Left renal cortex interstitium (tissue), 4 donors: Measurements from ENCODE around the gene FARP2. TPM values are rescaled to one million over a fixed set of nuclear protein-coding genes. Genes with fewer than 3 reads are reported as not detected.
A peak's percentile ranks its signal among the peaks of the same experiment; 100 is the strongest.
"Not testable (repeated sequence)": the region's sequence is repeated elsewhere in the genome, so short reads cannot be mapped to it uniquely, and the experiment has no call there.

Experiments
- DNase-seq, 4 donors: peaks; one replicate each; pipeline ENCODE4 v3.0.0-alpha.2; 2013; ENCODE audit warnings: low read depth in 4 of 4, low spot score in 2 of 4, missing footprints in 1 of 4
- polyA plus RNA-seq, 4 donors: library from polyadenylated mRNA; unstranded; fragments of 120-200 nt; gene quantifications; one replicate each; pipeline ENCODE4 v1.2.1, GENCODE V29; 2013; ENCODE audit not compliant: insufficient read length in 4 of 4

Gene FARP2, protein sequence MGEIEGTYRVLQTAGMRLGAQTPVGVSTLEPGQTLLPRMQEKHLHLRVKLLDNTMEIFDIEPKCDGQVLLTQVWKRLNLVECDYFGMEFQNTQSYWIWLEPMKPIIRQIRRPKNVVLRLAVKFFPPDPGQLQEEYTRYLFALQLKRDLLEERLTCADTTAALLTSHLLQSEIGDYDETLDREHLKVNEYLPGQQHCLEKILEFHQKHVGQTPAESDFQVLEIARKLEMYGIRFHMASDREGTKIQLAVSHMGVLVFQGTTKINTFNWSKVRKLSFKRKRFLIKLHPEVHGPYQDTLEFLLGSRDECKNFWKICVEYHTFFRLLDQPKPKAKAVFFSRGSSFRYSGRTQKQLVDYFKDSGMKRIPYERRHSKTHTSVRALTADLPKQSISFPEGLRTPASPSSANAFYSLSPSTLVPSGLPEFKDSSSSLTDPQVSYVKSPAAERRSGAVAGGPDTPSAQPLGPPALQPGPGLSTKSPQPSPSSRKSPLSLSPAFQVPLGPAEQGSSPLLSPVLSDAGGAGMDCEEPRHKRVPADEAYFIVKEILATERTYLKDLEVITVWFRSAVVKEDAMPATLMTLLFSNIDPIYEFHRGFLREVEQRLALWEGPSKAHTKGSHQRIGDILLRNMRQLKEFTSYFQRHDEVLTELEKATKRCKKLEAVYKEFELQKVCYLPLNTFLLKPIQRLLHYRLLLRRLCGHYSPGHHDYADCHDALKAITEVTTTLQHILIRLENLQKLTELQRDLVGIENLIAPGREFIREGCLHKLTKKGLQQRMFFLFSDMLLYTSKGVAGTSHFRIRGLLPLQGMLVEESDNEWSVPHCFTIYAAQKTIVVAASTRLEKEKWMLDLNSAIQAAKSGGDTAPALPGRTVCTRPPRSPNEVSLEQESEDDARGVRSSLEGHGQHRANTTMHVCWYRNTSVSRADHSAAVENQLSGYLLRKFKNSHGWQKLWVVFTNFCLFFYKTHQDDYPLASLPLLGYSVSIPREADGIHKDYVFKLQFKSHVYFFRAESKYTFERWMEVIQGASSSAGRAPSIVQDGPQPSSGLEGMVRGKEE
- 10 to 100 TPM; 44.4 to 65.8 (median 54.5) TPM for polyA plus RNA-seq

DNA sequence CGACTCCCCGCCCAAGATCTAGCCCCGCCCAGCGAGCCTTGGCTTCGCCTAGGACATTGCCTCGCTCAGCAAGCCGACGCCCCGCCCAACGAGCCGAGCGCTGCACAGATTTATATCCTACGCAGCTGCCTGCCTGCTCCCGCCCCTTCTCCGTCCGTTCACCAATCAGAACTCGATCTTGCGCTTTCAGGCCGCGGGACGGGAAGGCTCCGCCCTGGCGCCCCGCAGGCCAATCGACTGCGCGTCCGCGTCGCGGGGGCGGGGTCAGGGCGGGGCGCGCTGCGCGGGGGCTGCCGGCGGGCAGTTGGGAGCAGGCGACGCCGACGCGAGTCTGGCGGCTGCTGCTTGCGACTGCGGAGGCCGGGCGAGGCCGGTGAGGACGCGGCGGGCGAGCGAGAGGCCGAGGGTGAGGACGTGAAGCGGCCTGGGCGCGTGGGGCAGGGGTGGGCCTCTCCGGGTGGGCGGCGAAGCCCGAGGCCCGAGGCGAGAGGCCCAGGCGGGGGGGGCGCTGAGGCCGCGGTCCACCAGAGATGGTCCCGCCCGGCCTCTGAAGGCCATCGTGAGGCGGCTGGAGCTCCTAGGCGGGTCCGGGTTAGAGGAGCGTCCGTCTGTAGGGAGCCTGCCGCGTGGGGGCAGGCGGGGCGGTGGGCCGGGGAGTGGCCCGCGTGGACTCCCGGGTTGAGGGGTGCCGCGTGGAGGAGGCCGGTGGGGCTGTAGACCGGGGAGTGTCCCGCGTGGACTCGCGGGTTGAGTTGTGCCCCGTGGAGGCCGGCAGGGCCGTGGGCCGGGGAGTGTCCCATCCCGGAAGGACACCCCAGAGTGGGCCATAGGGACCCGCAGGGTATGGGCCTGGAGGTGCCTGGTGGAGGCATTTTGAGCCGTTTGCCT, at the start of gene FARP2:
FARP2 (plus strand) TSS at position 303 of the 888 bp plus-strand sequence. CDS start 16,823 bp downstream, outside the sequence.
- peak; percentile 85 to 98 (median 97) for DNase-seq

DNA sequence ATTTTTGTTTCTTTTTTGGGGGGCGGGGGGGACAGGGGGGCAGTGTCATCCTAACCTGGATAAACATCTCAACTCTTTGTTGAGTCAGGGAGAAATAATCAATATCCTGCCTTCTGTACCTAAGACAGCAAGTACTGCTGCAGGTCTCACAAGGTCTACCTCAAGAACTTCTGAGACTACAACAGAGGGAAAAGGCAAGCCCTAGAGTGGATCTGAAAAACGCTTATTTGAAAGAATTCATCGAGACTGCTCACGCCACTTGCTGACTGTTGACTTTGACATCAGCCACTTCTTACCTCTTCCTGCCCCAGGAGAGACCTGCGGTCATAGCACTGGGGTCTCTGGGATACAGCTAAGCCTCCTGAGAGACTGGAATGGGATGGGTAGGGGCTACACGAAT, 49.0 kb upstream of the FARP2 start:
- no peak for DNase-seq

DNA sequence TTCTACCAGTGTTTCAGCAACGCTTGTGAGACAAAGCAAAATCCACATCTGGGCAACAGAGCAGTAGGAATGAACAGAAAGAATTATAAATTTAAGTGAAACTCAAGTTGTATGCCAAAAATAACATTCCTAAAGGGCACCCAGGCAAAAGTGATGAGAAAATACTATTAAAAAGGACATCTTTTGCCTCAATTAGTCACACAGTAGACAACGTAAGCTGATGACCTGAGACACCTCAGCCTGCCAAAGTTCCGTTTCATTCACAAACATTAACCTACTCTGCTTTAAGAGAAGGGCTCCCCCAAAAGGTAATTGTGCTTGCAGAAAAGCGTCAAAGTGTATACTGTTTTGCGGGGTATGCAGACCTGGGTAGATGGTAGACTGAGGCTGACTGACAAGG, 47.8 kb upstream of the FARP2 start:
- DNase-seq = no peak

DNA sequence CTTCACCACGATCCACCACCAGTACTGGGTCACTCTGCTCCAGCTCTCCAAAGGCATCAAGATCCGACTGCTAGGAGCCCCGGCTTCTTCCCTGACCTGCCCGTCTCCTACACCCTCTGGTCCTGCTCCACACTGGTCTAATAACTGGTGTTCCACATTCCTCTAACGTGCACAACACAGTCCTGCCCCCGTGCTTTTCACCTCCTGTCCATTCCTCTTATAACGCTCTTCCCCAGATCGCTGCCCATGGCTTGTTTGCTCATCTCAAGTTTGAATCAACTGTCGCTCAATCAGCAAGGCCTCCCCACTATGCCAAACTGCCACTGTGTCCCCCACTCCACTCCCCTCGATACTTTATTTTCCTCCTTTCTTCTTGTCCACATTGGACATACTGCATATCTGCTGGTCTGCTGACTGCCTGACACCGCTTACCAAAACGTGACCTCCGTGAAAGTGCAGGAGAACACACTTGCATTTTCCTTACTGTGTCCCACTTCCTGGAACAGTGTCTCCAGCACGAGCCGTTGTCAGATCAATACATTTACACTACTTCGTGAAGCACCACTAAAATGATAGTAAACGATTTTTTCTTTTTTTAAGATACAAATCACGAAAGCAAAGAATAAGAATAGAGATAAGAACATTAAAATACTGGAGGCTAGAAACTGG, 47.1 kb upstream of the FARP2 start:
- no peak for DNase-seq

DNA sequence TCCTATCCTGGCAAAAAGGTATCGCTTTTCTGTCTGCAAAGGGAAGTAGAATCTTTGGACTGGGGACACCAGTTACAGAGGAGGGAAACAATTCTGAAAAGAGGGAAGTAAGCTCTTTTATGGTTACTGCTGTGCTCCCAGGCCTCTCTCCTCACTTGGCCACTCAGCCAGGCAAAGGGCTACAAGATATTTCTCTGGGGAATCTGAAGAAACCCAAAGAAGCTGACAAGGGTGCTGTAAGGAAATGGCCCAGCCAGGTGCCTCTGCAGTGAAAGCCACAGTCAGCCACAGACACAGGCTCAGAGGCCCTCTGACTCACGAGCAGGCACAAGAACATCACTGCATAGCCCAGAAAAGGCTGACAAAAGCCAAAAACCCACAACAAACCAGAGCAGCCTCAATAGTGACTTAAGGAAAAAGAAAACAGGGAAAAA, 46.4 kb upstream of the FARP2 start:
- DNase-seq = no peak

DNA sequence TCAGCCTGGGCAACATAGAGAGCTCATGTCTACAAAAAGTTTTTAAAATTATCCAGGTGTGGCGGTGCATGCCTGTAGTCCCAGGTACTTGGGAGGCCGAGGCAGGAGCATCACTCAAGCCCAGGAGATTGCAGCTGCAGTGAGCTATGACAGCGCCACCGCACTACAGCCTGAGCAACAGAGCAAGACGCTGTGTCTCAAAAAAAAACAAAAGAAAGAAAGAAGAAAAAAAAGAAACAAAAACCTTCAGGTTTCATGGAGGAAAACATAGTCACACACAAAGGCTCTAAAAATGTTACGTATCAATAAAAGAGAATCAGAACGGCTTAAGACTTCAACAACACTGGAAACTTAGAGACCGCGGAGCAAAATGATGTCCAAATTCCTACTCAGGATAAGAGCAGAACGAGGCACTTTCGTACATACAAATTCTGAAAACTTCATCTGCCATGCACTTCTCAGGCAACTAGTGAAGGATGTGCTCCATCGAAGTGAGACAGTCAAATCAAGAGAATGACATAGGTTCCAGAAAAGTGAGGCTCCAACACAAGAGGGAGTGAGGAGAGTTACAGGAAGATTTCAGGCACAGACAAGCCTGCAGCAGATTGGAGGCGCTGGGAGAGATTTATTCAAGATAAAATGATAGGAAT, 45.0 kb upstream of the FARP2 start:
- no peak for DNase-seq

DNA sequence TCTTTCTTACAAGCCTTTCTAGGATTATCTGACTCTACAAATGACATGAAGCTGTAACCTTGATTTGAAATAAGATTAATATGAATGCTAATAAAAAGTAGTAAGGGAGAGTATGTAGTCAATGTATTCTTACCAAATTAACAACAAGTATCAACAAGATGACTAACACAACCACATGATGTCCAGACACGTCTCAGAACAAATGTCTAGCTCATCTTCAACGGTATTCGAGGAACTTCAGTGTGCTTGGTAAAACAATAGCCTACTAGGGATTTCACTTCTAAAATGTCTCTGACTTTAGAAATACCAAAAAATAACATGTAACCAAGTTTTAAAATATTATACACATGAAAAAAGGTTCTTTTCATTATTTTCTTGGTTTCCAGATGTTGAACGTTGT, 44.0 kb upstream of the FARP2 start:
- no peak for DNase-seq

DNA sequence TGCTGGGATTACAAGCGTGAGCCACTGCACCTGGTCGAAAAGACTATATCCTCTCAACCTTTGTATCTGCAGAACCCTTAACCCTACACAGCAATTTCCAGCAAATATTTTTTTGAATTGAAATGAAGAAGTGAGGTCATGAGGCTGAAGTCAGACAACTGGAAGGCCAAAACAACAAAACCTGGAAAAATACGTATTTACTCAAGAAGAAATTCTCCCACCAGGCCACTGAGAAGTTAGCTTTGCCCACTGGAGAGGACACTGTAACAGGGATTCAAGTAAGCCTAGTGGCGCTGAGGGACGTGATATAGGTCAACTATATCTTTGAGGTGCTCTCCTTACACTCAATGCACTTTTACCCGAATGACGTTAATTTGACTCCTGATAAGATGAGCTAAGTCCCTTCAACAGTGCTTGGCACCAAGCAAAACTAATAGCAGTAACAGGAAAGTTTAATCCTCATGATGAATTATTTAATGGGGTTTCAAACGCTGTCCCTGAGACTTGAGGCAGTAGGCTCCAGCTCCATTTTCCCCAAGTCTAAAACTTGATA, 42.5 kb upstream of the FARP2 start:
- no peak for DNase-seq

DNA sequence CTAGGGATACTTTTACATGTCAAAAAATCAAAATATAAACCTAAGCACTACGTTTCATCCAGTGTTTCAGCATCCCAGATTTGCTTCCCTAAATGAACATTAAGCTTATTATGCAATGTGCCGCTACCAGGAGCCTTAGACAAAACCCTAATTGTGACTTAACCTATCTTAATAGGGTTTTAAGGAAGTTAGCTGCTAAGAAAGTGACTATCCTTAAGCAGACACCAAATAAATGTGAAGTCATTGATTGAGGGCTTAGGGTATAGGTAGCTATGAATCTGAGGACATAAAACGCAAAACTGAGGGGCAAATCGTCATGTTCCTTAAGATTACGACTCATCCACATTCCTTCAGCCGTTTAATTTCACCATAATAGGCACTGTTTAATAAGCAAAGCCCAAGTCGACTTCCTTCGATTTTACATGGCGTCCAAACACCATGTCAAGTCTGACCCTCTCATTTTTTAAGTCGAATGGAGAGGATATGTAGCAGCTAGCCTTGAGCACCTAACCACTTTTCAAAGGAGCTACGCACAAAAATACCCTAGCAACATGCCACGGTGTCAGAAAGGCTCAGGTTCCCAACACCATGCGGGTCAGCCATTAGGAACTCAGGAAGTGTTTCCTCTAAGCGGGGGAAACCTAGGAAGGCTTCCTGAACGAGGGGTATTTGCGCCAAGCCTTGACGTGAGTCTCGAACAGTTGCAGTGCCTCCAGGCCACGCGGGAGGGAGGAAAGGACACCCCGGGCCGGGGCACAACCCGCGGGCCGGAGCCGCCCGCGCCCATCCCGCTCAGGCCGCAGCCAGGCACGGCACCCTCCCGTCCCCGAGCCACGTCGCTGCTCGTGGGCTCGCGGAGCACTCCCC, 41.6 kb upstream of the FARP2 start:
- DNase-seq = no peak

DNA sequence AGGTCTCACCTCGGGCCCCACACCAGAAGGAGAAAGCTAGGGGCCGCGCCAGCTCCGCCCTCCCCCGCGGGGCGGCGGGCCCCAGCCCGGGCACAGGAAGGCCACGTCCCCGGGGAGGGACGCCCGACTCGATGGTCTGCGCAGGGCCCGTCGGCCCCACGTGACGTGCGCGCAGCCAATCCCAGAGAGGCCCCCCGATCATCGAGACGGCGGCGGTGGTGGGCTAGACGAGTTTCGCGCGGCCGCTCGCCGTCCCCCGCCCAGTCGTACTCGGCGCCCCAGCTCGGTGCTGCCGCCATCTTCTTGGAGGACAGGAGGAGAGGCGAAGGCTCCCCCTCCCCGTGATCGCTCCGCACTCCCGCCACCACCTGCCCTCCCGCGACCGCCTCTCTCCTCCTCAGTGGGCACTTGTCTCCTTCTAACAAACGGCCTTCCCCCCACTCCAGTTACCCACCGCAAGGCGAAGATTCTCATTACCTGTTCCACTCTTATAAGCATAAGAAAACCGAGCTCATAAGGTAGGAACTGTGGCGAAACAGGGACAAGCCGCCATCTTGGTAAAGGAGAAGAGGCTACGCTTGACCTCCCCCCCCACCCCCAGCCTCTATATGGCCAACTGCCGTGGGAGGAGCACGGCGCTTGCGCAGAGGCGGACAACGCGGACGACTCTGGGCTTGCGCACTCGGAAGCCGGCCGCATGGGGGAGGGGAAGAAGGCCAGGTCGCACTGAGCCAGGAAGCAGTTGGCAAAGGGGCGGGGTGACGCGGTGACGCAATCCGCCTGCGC, 40.8 kb upstream of the FARP2 start, which contains the start of gene HDLBP:
HDLBP (minus strand) TSS at position 580 of the 786 bp plus-strand sequence. CDS start 48,803 bp downstream, outside the sequence.
- DNase-seq = peak; percentile 97 to 100 (median 98)

DNA sequence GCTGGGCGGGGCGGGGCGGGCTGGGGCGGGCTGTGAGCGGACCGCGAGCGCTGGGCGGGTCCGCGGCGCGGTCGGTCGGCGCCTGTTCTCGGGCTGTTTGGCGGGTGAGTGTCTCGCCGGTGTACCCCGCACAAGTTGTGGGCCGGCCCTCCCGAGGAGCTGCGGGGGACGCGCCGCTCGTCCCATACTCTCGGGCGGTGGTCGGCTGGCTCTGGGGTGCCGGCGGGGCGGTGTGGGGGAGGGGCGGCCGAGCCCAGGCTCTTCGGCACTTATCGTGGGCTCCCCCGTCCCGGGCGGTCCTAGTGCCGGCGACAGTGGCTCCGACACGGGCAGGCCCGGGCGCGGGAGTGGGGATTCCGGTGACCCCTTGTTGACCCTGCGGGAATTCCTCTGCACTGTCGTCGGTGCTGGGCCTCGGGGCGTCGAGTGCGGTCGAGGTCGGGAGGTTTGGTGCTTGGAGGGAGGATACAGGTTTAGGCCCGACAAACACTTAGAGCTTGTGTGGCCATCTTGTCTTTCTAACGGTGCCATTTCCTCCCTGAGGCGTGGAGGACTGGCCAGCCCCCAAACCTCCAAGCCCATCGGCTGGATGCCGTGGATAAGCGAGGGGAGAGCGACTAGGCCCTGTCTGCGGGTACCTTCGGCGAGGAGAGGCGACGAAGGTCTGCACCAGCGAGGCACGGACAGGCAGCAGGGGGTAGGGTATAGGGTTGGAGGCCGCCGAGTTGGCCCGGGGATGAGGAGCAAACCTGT, 40.0 kb upstream of the FARP2 start, which contains the start of gene SEPTIN2:
SEPTIN2 (plus strand) TSS at position 47 of the 753 bp plus-strand sequence. CDS start 8,308 bp downstream, outside the sequence.
- peak in 3 of 4 donors; percentile 59 to 83 (median 67) for DNase-seq

DNA sequence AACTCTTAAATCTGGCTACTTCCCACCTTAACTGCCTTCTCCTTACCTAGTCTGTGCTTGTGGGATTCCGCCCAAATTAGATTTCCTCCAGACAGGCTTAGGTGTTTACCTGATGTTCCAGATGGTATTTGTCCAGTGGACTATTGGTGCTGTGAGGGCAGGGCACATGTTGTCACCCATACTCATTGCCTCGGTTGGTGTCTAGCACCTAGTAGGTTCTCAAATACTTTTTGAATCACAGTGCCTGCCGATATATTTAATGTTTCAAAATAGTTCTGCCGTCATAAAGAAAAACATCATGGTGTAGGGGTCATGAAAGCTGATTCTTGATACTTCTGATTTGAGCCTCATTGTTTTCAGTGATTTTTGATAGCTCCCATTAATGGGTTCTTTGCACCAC, 39.3 kb upstream of the FARP2 start:
- no peak for DNase-seq

DNA sequence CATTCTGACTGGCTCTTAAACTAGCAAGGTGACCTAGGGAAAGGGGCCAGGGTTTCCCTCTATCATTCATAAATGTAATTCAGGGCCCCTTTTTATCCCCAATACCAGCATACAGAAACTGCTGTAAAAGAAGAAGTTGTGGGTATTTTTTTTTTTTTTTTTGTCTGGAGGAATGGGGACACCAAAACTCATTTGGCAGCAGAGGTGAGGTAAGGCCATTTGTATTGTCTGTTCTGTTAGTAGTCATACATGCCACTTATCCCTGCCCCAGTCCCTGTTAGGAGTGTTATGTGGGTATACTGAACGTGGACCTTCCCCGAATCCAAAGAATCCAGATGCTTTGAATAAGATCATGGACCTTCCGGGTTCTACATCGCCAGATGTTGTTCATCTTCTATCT, 38.7 kb upstream of the FARP2 start:
- DNase-seq = no peak

DNA sequence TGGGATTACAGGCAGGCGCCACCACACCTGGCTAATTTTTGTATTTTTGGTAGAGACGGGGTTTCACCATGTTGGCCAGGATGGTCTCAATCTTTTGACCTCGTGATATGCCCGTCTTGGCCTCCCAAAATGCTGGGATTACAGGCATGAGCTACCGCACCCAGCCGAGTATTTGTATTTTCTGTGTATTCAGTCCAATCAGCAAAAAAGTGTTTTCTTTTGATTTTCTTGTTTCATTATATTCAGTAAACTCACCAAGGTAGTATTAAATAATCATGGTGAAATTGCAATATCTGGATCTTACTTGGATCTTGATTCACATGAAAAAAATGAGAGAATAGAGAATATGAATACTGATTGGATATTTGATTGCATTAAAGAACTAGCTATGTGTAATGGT, 37.3 kb upstream of the FARP2 start:
- not testable (repeated sequence) for DNase-seq

DNA sequence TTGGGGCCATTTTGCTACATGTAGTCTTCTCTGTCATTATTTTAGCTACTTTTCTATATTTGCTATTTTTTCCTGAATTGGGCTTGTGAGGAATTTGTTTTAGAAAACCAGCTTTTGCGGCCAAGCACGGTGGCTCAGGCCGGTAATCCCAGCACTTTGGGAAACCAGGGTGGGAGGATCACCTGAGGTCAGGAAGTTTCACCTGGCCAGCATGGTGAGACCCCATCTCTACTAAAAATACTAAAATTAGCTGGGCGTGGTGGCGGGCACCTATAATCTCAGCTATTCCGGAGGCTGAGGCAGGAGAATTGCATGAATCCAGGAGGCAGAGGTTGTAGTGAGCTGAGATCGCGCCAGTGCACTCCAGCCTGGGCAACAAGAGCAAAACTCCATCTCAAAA, 35.7 kb upstream of the FARP2 start:
- no peak for DNase-seq

DNA sequence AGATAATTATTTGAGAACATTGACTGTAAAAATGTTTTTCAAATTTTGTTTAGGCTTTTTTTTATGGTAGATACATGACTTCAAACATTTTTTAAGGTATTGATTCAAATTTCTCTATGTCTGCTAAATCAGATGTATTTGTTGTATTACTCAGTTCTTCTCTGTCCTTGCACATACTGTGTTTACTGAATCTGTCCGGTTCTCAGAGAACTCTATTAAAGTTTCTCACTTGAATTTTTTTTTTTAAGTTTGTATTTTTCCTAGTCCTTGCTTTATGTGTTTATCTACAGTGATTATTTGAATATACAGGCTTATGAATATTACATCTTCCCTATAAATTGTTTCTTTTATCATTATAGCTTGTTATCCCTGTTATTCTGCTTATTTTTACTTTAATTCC, 35.1 kb upstream of the FARP2 start:
- DNase-seq = no peak
